ENCODE measurements around the gene ASB10. TPM values are rescaled to one million over a fixed set of nuclear protein-coding genes. Genes with fewer than 3 reads are reported as not detected.
A peak's percentile ranks its signal among the peaks of the same experiment; 100 is the strongest.

The ASB10 gene
- polyA plus RNA-seq, 1 experiment, result not detected

DNA sequence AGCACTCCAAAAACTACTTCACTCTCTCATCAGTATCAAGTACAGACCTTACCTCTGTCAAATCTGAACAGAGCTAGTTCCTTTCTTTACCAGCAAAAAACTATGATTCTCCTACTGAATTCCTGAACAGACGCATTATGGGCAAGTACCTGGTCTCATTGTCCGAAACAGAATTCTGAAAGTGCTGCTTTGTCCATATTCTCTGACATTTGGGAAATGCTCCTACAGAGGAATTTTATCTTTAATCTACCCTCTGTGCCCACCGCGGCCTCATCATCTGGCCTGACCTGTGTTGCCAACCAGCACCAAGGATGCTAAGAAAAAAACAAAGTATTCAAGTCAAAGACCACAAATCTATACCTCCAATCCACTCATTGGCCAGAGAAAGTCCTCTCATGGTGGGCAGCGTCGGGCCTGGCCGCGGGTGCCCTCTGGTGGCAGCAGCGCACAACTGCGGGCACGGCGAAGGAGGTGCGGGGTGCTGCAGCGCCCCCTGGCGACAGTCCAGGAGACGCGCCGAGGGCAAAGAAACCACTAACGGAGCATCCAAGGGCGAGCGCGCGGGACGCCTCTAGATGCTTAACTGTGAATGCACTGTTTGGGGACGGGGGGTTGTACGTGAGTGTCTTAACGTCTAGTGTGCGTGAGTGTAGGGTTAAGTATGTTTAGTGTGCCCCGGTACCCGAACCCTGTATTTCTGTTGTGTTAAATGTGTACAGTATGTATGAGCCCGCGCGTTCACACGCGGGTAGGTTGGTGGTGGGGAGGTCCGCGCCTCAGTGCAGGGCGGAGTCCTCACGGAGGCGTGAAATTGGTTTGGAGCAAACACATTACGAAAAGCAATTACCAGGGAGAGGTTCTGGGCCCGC lies 14.5 kb downstream of the ASB10 start:
- CTCF ChIA-PET, result interaction anchor here (0.6 to 1.3 kb wide), 11 partner anchors 8 to 189 kb away, joined by 3 to 10 read pairs (median 4); no protein-coding TSS in a partner anchor
- H3K4me3 ChIP-seq (ENCODE audit: low read depth, low read length), result no peak overlapping the region
- TF ChIP-seq, protein P1, sequence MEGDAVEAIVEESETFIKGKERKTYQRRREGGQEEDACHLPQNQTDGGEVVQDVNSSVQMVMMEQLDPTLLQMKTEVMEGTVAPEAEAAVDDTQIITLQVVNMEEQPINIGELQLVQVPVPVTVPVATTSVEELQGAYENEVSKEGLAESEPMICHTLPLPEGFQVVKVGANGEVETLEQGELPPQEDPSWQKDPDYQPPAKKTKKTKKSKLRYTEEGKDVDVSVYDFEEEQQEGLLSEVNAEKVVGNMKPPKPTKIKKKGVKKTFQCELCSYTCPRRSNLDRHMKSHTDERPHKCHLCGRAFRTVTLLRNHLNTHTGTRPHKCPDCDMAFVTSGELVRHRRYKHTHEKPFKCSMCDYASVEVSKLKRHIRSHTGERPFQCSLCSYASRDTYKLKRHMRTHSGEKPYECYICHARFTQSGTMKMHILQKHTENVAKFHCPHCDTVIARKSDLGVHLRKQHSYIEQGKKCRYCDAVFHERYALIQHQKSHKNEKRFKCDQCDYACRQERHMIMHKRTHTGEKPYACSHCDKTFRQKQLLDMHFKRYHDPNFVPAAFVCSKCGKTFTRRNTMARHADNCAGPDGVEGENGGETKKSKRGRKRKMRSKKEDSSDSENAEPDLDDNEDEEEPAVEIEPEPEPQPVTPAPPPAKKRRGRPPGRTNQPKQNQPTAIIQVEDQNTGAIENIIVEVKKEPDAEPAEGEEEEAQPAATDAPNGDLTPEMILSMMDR (IDR thresholded peaks at IDR 0.05; ENCODE audit: insufficient read depth, low read depth, low read length), result peak; percentile 100
- DNase-seq (ENCODE audit: low read depth), result peak; percentile 1
- peaks cover 25% of the 10 kb centered on the region for H3K27me3 ChIP-seq (ENCODE audit: control insufficient read depth, insufficient read depth, low read length)
- POLR2A ChIA-PET, result no interaction called here
- H3K36me3 ChIP-seq (ENCODE audit: control insufficient read depth, insufficient read depth, low read length), result no peaks in the 10 kb centered on the region

DNA sequence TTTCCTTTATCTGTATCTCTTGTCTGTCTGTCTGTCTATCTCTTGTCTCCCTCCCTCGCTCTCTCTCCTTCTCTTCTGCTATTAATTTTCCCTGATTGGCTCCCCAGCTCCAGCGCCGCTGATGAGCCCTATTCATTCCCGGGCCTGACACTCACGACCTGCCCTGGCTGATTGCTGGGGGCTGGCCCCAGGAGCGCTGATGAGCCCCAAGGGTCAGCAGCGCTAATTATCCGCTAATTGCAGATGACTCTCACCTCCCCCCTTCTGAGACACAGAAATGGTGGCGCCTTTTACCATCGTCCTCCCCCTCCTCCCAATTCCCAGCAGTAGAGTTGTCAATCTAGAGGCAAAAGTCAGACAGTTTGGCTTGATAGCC lies 18.3 kb downstream of the ASB10 start:
- TF ChIP-seq, protein P1 (IDR thresholded peaks at IDR 0.05; ENCODE audit: insufficient read depth, low read depth, low read length), result no peak
- POLR2A ChIA-PET, result no interaction called here
- CTCF ChIA-PET, result interaction anchor here (1.2 to 1.6 kb wide), 3 partner anchors 10 to 183 kb away, joined by 4 to 7 read pairs (median 5); no protein-coding TSS in a partner anchor
- H3K4me3 ChIP-seq (ENCODE audit: low read depth, low read length), result no peak overlapping the region
- H3K27me3 ChIP-seq (ENCODE audit: control insufficient read depth, insufficient read depth, low read length), result peaks cover 43% of the 10 kb centered on the region
- no peaks in the 10 kb centered on the region for H3K36me3 ChIP-seq (ENCODE audit: control insufficient read depth, insufficient read depth, low read length)
- no peak for DNase-seq (ENCODE audit: low read depth)

- Histone ChIP-seq H3K27me3 (ENCODE audit: control insufficient read depth, insufficient read depth, low read length) (peaks cover 44% of the 10 kb centered on the region), H3K4me3 (ENCODE audit: low read depth, low read length) (no peak overlapping the region), H3K36me3 (ENCODE audit: control insufficient read depth, insufficient read depth, low read length) (no peaks in the 10 kb centered on the region)
- TF ChIP-seq, protein P1 (IDR thresholded peaks at IDR 0.05; ENCODE audit: insufficient read depth, low read depth, low read length), result peak; percentile 40
- no peak for DNase-seq (ENCODE audit: low read depth)
- POLR2A ChIA-PET, result interaction anchor here (0.7 kb wide), 1 partner anchor 275 kb away, joined by 10 read pairs; no protein-coding TSS in a partner anchor
- CTCF ChIA-PET, result interaction anchor here (0.5 to 1.6 kb wide), 10 partner anchors 9 to 183 kb away, joined by 3 to 7 read pairs (median 4); no protein-coding TSS in a partner anchor
These were observed 18.9 kb downstream of the ASB10 start for GRCh38 chr7:151168003-151168786.

DNA sequence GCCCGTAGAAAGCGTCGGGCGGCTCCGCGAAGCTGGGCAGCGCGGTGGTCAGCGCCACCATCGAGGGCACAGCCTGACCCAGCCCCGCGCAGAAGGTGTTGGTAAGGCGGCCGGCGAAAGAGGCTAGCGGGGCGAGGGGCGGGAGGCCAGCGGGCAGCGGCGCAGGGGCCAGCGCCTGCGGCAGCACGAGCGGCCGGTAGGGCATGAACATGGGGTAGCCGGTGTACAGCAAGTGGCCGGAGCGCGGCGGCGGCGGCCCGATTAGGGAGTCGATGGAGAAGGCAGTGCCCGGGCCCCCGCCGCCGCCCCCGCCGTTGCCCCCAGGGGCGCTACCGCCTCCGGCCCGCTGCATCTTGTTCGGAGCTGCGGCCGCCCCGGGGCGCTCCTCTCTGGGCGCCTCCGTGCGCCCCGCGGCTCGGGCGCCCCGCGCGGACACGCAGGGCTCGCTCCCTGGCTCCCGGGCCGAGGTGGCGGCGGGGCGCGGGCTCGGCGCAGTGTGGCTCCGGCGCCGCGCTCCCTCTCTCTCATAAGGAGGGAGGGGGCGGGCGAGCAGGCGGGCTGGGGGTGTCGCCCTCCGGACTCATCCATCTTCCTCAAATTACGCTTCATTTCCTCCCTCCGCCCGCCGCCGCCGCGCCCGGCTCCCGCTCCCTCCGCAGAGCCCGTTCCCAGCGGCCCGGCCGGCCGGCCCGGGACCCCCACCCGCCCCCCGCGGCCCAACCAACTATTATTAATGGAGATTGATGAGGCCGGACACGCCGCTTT lies 19.7 kb downstream of the ASB10 start, which contains the start of gene GBX1:
TSS of gene GBX1 (minus strand) at position 498 of the 765 bp plus-strand sequence. CDS start at position 352, 146 bp downstream.
- TF ChIP-seq, protein P1 (IDR thresholded peaks at IDR 0.05; ENCODE audit: insufficient read depth, low read depth, low read length), result no peak
- no peak for DNase-seq (ENCODE audit: low read depth)
- H3K4me3 ChIP-seq (ENCODE audit: low read depth, low read length), result no peak within 1 kb of the TSS
- ChIA-PET CTCF (interaction anchor here (0.5 to 1.6 kb wide), 10 partner anchors 8 to 205 kb away, joined by 3 to 5 read pairs (median 3); no protein-coding TSS in a partner anchor), POLR2A (interaction anchor here (0.7 kb wide), 1 partner anchor 274 kb away, joined by 10 read pairs; no protein-coding TSS in a partner anchor)
- H3K27me3 ChIP-seq (ENCODE audit: control insufficient read depth, insufficient read depth, low read length), result peaks cover 48% of the 10 kb centered on the region
- H3K36me3 ChIP-seq (ENCODE audit: control insufficient read depth, insufficient read depth, low read length), result no peaks in the 10 kb centered on the region
